ENCODE results near the gene GLT1D1. TPM values are rescaled to one million over a fixed set of nuclear protein-coding genes. Genes with fewer than 3 reads are reported as not detected.

Gene GLT1D1
- polyA plus RNA-seq, 1 of the 3 experiments (the other 2 are of a cell fraction), result 0.05 TPM

DNA sequence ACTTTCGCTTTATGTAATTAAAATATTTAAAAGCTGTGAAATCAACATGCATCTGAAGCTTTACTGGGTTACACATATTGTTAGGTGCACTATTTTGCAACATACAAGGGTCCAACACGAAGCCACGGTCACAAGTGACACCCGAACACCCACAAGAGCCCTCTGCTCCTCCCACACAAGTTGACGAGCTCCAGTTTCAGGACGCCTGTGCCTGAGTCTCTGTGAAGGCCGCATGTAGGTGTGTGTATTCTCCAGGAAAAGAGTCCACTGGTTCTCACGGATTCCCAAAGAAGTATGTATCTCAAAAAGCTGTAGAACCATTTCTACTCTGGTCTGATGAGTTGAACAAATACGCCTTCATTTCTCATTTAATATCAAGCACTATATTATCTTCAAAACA is 41.5 kb upstream of the GLT1D1 start:
- no peaks in the 10 kb centered on the region for H3K9me3 ChIP-seq
- no peaks in the 10 kb centered on the region for H3F3A ChIP-seq (replicated peaks; ENCODE audit: insufficient read depth)
- H3K4me2 ChIP-seq, result no peak overlapping the region
- H3K9ac ChIP-seq, result no peak overlapping the region
- H3K4me1 ChIP-seq (ENCODE audit: control insufficient read depth in 1 of 2, insufficient read depth in 2 of 2, low read depth in 1 of 2, low read length in 1 of 2), result peaks cover 0 to 10% of the 10 kb centered on the region in 2 experiments; a peak in 1 of 4 replicates
- WGBS (ENCODE audit: low lambda C conversion rate), result 95% methylated on average over 9 of the region's 9 CpGs
- peaks cover 20% of the 10 kb centered on the region; the same call in 1 of the 2 replicates for H4K20me1 ChIP-seq (ENCODE audit: insufficient read depth)
- no peak overlapping the region for H2AFZ ChIP-seq (ENCODE audit: low read depth)
- H3K27me3 ChIP-seq (ENCODE audit: insufficient read depth), result no peaks in the 10 kb centered on the region
- POLR2A ChIA-PET, result interaction anchor here (2.4 kb wide), 1 partner anchor 12 kb away, joined by 13 read pairs; the partner anchor contains the start of gene SLC15A4
- H3K27ac ChIP-seq (ENCODE audit: low read depth in 2 of 2, low read length in 1 of 2), result no peak overlapping the region
- no peak overlapping the region for H3K4me3 ChIP-seq (ENCODE audit: low read depth in 2 of 2, low read length in 1 of 2)
- H3K36me3 ChIP-seq (replicated peaks in 1 of 2; ENCODE audit: control insufficient read depth in 1 of 2, insufficient read depth in 2 of 2, low read length in 1 of 2), result peaks cover 41 to 45% of the 10 kb centered on the region in 2 experiments
- no peaks in the 10 kb centered on the region for H3K9me2 ChIP-seq
- no peak for DNase-seq
- H3K79me2 ChIP-seq (ENCODE audit: insufficient read depth), result peaks cover 73% of the 10 kb centered on the region
- CTCF ChIA-PET, result no interaction called here
- TF ChIP-seq TAF1 (IDR thresholded peaks at IDR 0.05; ENCODE audit: borderline replicate concordance, low read depth, low read length) (no peak), POLR2AphosphoS5 (IDR thresholded peaks at IDR 0.05; ENCODE audit: low read depth, low read length) (no peak)
- TF ChIP-seq, protein P1, sequence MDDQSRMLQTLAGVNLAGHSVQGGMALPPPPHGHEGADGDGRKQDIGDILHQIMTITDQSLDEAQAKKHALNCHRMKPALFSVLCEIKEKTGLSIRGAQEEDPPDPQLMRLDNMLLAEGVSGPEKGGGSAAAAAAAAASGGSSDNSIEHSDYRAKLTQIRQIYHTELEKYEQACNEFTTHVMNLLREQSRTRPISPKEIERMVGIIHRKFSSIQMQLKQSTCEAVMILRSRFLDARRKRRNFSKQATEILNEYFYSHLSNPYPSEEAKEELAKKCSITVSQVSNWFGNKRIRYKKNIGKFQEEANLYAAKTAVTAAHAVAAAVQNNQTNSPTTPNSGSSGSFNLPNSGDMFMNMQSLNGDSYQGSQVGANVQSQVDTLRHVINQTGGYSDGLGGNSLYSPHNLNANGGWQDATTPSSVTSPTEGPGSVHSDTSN (IDR thresholded peaks at IDR 0.05), result no peak

DNA sequence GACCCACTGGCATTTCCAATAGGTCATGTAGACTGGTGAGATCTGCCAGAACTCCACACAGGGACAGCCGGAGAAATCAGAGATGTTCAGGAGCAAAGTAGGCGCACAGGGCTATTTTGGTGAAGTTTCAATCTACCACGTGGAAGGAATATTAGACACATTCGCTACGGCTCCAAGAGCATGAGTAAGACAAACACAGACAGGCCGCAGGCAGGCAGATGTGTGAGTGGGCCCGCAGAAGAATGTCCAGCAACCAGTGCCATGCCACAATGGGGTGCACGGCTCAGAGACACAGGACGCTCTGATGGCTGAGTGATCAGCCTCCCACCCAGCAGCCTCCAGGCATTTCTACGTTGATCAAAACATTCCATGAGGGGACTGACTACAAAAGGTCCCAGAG is 39.9 kb upstream of the GLT1D1 start:
- no peak for TF ChIP-seq RAD21 (IDR thresholded peaks at IDR 0.05; ENCODE audit: low read length)
- no peak for TF ChIP-seq JUND (IDR thresholded peaks at IDR 0.05)
- no peak for TF ChIP-seq FOXJ3 (CRISPR knock-in tag; IDR thresholded peaks at IDR 0.05)
- TF ChIP-seq, protein P2, sequence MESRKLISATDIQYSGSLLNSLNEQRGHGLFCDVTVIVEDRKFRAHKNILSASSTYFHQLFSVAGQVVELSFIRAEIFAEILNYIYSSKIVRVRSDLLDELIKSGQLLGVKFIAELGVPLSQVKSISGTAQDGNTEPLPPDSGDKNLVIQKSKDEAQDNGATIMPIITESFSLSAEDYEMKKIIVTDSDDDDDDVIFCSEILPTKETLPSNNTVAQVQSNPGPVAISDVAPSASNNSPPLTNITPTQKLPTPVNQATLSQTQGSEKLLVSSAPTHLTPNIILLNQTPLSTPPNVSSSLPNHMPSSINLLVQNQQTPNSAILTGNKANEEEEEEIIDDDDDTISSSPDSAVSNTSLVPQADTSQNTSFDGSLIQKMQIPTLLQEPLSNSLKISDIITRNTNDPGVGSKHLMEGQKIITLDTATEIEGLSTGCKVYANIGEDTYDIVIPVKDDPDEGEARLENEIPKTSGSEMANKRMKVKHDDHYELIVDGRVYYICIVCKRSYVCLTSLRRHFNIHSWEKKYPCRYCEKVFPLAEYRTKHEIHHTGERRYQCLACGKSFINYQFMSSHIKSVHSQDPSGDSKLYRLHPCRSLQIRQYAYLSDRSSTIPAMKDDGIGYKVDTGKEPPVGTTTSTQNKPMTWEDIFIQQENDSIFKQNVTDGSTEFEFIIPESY (IDR thresholded peaks at IDR 0.05; ENCODE audit: borderline replicate concordance, low read depth), result no peak
- TF ChIP-seq EP300 (IDR thresholded peaks at IDR 0.05; ENCODE audit: borderline replicate concordance in 1 of 2, low read depth in 1 of 2, low read length in 1 of 2), result no peak
- CTCF ChIA-PET, result no interaction called here
- Histone ChIP-seq H3K27ac (ENCODE audit: low read depth in 2 of 2, low read length in 1 of 2) (no peak overlapping the region), H3K9me2 (no peaks in the 10 kb centered on the region), H3K9me3 (no peaks in the 10 kb centered on the region), H3K27me3 (ENCODE audit: insufficient read depth) (no peaks in the 10 kb centered on the region), H4K20me1 (ENCODE audit: insufficient read depth) (peaks cover 32% of the 10 kb centered on the region; the same call in 1 of the 2 replicates), H3K79me2 (ENCODE audit: insufficient read depth) (peaks cover 89% of the 10 kb centered on the region), H3K36me3 (replicated peaks in 1 of 2; ENCODE audit: control insufficient read depth in 1 of 2, insufficient read depth in 2 of 2, low read length in 1 of 2) (peaks cover 30 to 32% of the 10 kb centered on the region in 2 experiments), H3F3A (replicated peaks; ENCODE audit: insufficient read depth) (no peaks in the 10 kb centered on the region), H3K4me3 (ENCODE audit: low read depth in 2 of 2, low read length in 1 of 2) (no peak overlapping the region), H3K4me2 (no peak overlapping the region), H2AFZ (ENCODE audit: low read depth) (no peak overlapping the region), H3K9ac (no peak overlapping the region), H3K4me1 (ENCODE audit: control insufficient read depth in 1 of 2, insufficient read depth in 2 of 2, low read depth in 1 of 2, low read length in 1 of 2) (peaks cover 6 to 15% of the 10 kb centered on the region in 2 experiments; a peak in 2 of 4 replicates)
- POLR2A ChIA-PET, result no interaction called here
- no peak for DNase-seq
- 100% methylated on average over 7 of the region's 10 CpGs for WGBS (ENCODE audit: low lambda C conversion rate)

DNA sequence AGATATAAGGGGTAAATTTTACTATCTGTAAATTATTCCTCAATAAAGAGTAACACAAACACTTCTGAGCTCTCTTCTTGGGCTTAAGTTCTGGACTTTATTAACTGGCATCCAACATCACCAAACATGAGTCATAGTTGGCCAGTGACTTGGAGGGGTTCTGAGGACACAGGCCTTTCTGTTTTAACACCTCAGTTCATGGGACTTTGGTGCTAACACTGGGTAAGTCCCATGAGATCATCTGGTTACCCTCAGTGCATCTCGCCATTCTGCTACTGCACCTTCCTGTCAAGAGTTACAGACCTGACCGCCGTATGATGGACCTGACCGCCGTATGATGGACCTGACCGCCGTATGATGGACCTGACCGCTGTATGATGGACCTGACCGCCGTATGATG is 39.4 kb upstream of the GLT1D1 start:
- H3K36me3 ChIP-seq (replicated peaks in 1 of 2; ENCODE audit: control insufficient read depth in 1 of 2, insufficient read depth in 2 of 2, low read length in 1 of 2), result peaks cover 25 to 28% of the 10 kb centered on the region in 2 experiments
- CTCF ChIA-PET, result no interaction called here
- DNase-seq, result no peak
- TF ChIP-seq TCF12 (IDR thresholded peaks at IDR 0.05) (no peak), NRF1 (IDR thresholded peaks at IDR 0.05; ENCODE audit: low read depth, low read length) (no peak), GABPA (IDR thresholded peaks at IDR 0.05; ENCODE audit: low read depth) (no peak), ELF1 (IDR thresholded peaks at IDR 0.05) (no peak), JUND (IDR thresholded peaks at IDR 0.05) (no peak), MEF2A (IDR thresholded peaks at IDR 0.05; ENCODE audit: borderline replicate concordance, low read depth) (no peak)
- TF ChIP-seq, protein P3, sequence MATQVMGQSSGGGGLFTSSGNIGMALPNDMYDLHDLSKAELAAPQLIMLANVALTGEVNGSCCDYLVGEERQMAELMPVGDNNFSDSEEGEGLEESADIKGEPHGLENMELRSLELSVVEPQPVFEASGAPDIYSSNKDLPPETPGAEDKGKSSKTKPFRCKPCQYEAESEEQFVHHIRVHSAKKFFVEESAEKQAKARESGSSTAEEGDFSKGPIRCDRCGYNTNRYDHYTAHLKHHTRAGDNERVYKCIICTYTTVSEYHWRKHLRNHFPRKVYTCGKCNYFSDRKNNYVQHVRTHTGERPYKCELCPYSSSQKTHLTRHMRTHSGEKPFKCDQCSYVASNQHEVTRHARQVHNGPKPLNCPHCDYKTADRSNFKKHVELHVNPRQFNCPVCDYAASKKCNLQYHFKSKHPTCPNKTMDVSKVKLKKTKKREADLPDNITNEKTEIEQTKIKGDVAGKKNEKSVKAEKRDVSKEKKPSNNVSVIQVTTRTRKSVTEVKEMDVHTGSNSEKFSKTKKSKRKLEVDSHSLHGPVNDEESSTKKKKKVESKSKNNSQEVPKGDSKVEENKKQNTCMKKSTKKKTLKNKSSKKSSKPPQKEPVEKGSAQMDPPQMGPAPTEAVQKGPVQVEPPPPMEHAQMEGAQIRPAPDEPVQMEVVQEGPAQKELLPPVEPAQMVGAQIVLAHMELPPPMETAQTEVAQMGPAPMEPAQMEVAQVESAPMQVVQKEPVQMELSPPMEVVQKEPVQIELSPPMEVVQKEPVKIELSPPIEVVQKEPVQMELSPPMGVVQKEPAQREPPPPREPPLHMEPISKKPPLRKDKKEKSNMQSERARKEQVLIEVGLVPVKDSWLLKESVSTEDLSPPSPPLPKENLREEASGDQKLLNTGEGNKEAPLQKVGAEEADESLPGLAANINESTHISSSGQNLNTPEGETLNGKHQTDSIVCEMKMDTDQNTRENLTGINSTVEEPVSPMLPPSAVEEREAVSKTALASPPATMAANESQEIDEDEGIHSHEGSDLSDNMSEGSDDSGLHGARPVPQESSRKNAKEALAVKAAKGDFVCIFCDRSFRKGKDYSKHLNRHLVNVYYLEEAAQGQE (IDR thresholded peaks at IDR 0.05; ENCODE audit: low read depth, low read length), result no peak
- TF ChIP-seq, protein P2 (IDR thresholded peaks at IDR 0.05; ENCODE audit: borderline replicate concordance, low read depth), result no peak

More for the DNA sequence above, 39.4 kb upstream of the GLT1D1 start:
- H3K27me3 ChIP-seq (ENCODE audit: insufficient read depth), result no peaks in the 10 kb centered on the region
- H3K9ac ChIP-seq, result no peak overlapping the region
- POLR2A ChIA-PET, result no interaction called here
- no peak overlapping the region for H3K4me3 ChIP-seq (ENCODE audit: low read depth in 2 of 2, low read length in 1 of 2)
- H3F3A ChIP-seq (replicated peaks; ENCODE audit: insufficient read depth), result no peaks in the 10 kb centered on the region
- no peak overlapping the region for H3K4me2 ChIP-seq
- H3K79me2 ChIP-seq (ENCODE audit: insufficient read depth), result peaks cover 94% of the 10 kb centered on the region
- no peaks in the 10 kb centered on the region for H3K9me2 ChIP-seq
- H4K20me1 ChIP-seq (ENCODE audit: insufficient read depth), result peaks cover 33% of the 10 kb centered on the region; the same call in 1 of the 2 replicates
- 77% methylated on average over 10 of the region's 10 CpGs for WGBS (ENCODE audit: low lambda C conversion rate)
- H3K27ac ChIP-seq (ENCODE audit: low read depth in 2 of 2, low read length in 1 of 2), result no peak overlapping the region
- H3K9me3 ChIP-seq, result no peaks in the 10 kb centered on the region
- H2AFZ ChIP-seq (ENCODE audit: low read depth), result no peak overlapping the region
- peaks cover 6 to 15% of the 10 kb centered on the region in 2 experiments; a peak in 2 of 4 replicates for H3K4me1 ChIP-seq (ENCODE audit: control insufficient read depth in 1 of 2, insufficient read depth in 2 of 2, low read depth in 1 of 2, low read length in 1 of 2)
